Esophagus muscularis mucosa (tissue), 4 donors: ENCODE data around the gene TMEM120B.
A peak's percentile ranks its signal among the peaks of the same experiment; 100 is the strongest.

Source experiments
- EP300 ChIP-seq: sonication (generic); formaldehyde crosslinking; IDR thresholded peaks from one replicate; pipeline ENCODE4 v1.6.1; 2017; ENCODE audit warnings: antibody characterized with exemption
- POLR2A ChIP-seq: fragments of 450-650 bp; IDR thresholded peaks from one replicate; pipeline ENCODE4 v1.6.1; 2017; ENCODE audit warnings: antibody characterized with exemption, moderate library complexity, mild to moderate bottlenecking, low read depth
- POLR2AphosphoS5 ChIP-seq, 2 donors: sonication (generic); formaldehyde crosslinking; IDR thresholded peaks; one replicate each; pipeline ENCODE4 v1.6.1; 2017; ENCODE audit warnings: antibody characterized with exemption in 2 of 2
- TF ChIP-seq, protein P1 (sequence below), 3 experiments: fragments of 200-600 bp in 2 of 3; fragments of 450-650 bp in 1 of 3; sonication (generic) in 2 of 3; IDR thresholded peaks; one replicate each; pipeline ENCODE4 v1.5.1; 2017 to 2019; ENCODE audit warnings: antibody characterized with exemption in 3 of 3, mild to moderate bottlenecking in 2 of 3, moderate library complexity in 1 of 3

DNA sequence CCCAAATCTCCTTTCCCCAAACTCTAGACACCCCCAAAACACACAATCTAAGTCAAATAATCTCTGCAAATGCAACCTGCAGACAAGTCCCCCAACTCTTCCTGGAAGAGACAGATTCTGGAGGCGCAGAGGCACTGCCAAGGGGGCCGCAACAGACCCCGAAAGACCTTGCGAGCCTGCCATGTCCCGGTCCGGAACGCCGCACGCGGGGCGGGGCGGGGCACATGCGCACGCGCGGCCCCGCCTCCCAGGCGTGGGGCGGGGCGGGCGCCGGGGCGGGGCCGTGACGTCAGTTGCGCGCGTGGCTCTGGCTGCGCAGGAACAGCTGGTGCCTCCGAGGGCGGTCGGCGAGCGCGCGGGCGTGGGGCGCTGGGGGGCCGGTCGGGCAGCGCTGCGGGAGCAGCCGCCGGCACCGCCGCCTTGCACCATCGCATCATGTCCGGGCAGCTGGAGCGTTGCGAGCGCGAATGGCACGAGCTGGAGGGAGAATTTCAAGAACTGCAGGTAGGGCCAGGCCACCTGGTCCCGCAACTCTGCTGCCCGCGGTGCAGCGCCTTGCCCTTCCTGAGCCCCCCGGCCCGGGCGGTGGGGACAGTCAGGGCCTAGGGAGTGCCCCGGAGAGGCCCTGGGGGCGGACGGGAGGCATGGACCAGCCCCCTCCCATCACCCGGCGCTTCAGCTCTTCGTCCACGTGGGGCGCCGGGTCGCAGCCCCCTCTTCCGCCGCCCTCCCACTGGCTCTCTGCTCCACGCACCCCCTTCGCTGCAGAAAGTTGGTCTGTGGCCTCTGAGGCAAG is at the start of gene TMEM120B:
- peak; percentile 89 for TF ChIP-seq POLR2A
- TF ChIP-seq EP300, result no peak
- TF ChIP-seq, protein P1, sequence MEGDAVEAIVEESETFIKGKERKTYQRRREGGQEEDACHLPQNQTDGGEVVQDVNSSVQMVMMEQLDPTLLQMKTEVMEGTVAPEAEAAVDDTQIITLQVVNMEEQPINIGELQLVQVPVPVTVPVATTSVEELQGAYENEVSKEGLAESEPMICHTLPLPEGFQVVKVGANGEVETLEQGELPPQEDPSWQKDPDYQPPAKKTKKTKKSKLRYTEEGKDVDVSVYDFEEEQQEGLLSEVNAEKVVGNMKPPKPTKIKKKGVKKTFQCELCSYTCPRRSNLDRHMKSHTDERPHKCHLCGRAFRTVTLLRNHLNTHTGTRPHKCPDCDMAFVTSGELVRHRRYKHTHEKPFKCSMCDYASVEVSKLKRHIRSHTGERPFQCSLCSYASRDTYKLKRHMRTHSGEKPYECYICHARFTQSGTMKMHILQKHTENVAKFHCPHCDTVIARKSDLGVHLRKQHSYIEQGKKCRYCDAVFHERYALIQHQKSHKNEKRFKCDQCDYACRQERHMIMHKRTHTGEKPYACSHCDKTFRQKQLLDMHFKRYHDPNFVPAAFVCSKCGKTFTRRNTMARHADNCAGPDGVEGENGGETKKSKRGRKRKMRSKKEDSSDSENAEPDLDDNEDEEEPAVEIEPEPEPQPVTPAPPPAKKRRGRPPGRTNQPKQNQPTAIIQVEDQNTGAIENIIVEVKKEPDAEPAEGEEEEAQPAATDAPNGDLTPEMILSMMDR (IDR thresholded peaks at IDR 0.05), result no peak
- peak; percentile 91 to 97 for TF ChIP-seq POLR2AphosphoS5 (IDR thresholded peaks at IDR 0.05)
